GM23338 (cell line): ENCODE measurements around the gene GNAO1. TPM values are rescaled to one million over a fixed set of nuclear protein-coding genes. Genes with fewer than 3 reads are reported as not detected.

ENCODE experiments used
- ATAC-seq: fragments of 200-7000 bp; cut with Tn5 transposase; 3 replicates; pipeline ENCODE4 v1.9.1; 2020
- DNase-seq: peaks from one replicate; pipeline ENCODE4 v3.0.0-alpha.2; 2015; ENCODE audit warnings: low spot score
- H2AFZ ChIP-seq: fragments of 200-600 bp; sonication (generic); 2 replicates; pipeline ENCODE4 v1.8.0; 2016; ENCODE audit warnings: antibody characterized with exemption, mild to moderate bottlenecking, moderate library complexity
- H3F3A ChIP-seq: fragments of 200-600 bp; sonication (generic); replicated peaks from 2 replicates; pipeline ENCODE4 v1.8.0; 2017; ENCODE audit warnings: antibody characterized with exemption, mixed run types, low read depth
- H3K27ac ChIP-seq: fragments of 200-600 bp; sonication (generic); 2 replicates; pipeline ENCODE4 v1.6.1; 2016; ENCODE audit warnings: low read depth
- H3K27me3 ChIP-seq: fragments of 200-600 bp; sonication (generic); 2 replicates; pipeline ENCODE4 v1.8.0; 2016; ENCODE audit warnings: mild to moderate bottlenecking, mixed run types, moderate library complexity; ENCODE audit not compliant: insufficient read depth
- H3K36me3 ChIP-seq: fragments of 200-600 bp; sonication (generic); 2 replicates; pipeline ENCODE4 v1.8.0; 2016; ENCODE audit warnings: mild to moderate bottlenecking; ENCODE audit not compliant: insufficient read depth
- H3K4me1 ChIP-seq: fragments of 200-600 bp; sonication (generic); 2 replicates; pipeline ENCODE4 v1.8.0; 2016; ENCODE audit warnings: mild to moderate bottlenecking, moderate library complexity; ENCODE audit not compliant: insufficient read depth
- H3K4me2 ChIP-seq: fragments of 200-600 bp; sonication (generic); 2 replicates; pipeline ENCODE4 v1.7.1; 2017; ENCODE audit warnings: mixed run types
- H3K4me3 ChIP-seq: fragments of 200-600 bp; sonication (generic); 2 replicates; pipeline ENCODE4 v1.6.1; 2016; ENCODE audit warnings: mixed run types
- H3K79me2 ChIP-seq: fragments of 200-600 bp; sonication (generic); replicated peaks from 2 replicates; pipeline ENCODE4 v1.8.0; 2017; ENCODE audit warnings: mild to moderate bottlenecking; ENCODE audit not compliant: insufficient read depth
- H3K9me2 ChIP-seq: fragments of 200-600 bp; sonication (generic); 2 replicates; pipeline ENCODE4 v1.8.0; 2017; ENCODE audit not compliant: insufficient read depth
- H4K20me1 ChIP-seq: fragments of 200-600 bp; sonication (generic); replicated peaks from 2 replicates; pipeline ENCODE4 v1.8.0; 2017; ENCODE audit warnings: mild to moderate bottlenecking; ENCODE audit not compliant: insufficient read depth
- H3K27ac Mint-ChIP-seq: 2 replicates; pipeline ENCODE4 v1.8.0; 2020; ENCODE audit warnings: inconsistent platforms, mild to moderate bottlenecking, moderate library complexity, mixed read lengths
- H3K27me3 Mint-ChIP-seq: 3 replicates; pipeline ENCODE4 v1.8.0; 2022; ENCODE audit warnings: low read depth, mild to moderate bottlenecking, moderate library complexity, mixed read lengths, inconsistent platforms; ENCODE audit not compliant: insufficient read depth, poor library complexity
- H3K36me3 Mint-ChIP-seq: 3 replicates; pipeline ENCODE4 v1.8.0; 2021; ENCODE audit warnings: low read depth, mild to moderate bottlenecking, inconsistent platforms, moderate library complexity, mixed read lengths
- H3K4me1 Mint-ChIP-seq: 3 replicates; pipeline ENCODE4 v1.8.0; 2020; ENCODE audit warnings: mild to moderate bottlenecking, inconsistent platforms, mixed read lengths
- H3K4me3 Mint-ChIP-seq: 3 replicates; pipeline ENCODE4 v1.8.0; 2021; ENCODE audit warnings: moderate library complexity, mild to moderate bottlenecking, inconsistent platforms, mixed read lengths
- H3K9me3 Mint-ChIP-seq: 3 replicates; pipeline ENCODE4 v1.8.0; 2020; ENCODE audit warnings: moderate library complexity, mild to moderate bottlenecking, inconsistent platforms, mixed read lengths
- EZH2 ChIP-seq: fragments of 200-600 bp; sonication (generic); IDR thresholded peaks from one replicate; pipeline ENCODE4 v1.8.0; 2017; ENCODE audit warnings: antibody characterized with exemption, mild to moderate bottlenecking, low read depth; ENCODE audit not compliant: unreplicated experiment
- EZH2phosphoT487 ChIP-seq: fragments of 200-600 bp; sonication (generic); IDR thresholded peaks from one replicate; pipeline ENCODE4 v1.8.1; 2018; ENCODE audit warnings: antibody characterized with exemption; ENCODE audit not compliant: unreplicated experiment
- JUNB ChIP-seq: IDR thresholded peaks from one replicate; pipeline ENCODE4 v1.6.1; 2016; ENCODE audit warnings: antibody characterized with exemption; ENCODE audit not compliant: unreplicated experiment
- POLR2AphosphoS5 ChIP-seq: IDR thresholded peaks from 2 replicates; pipeline ENCODE4 v1.6.1; 2016; ENCODE audit warnings: antibody characterized with exemption, low read depth
- STAT1 ChIP-seq: IDR thresholded peaks from one replicate; pipeline ENCODE4 v1.6.1; 2016; ENCODE audit warnings: antibody characterized with exemption; ENCODE audit not compliant: unreplicated experiment
- ZNF114 ChIP-seq: fragments of 250-450 bp; sonication (Bioruptor Pico); IDR thresholded peaks from 2 replicates; pipeline ENCODE4 v1.5.0; 2020; ENCODE audit warnings: mild to moderate bottlenecking, moderate library complexity
- ZNF331 ChIP-seq: fragments of 250-450 bp; sonication (Bioruptor Pico); IDR thresholded peaks from 2 replicates; pipeline ENCODE4 v1.5.0; 2020; ENCODE audit warnings: low read depth, mild to moderate bottlenecking, moderate library complexity
- polyA plus RNA-seq: library from polyadenylated mRNA; unstranded; fragments of >200 nt; fragmentation: Nextera tagmentation; extraction: Ambion mirVana; gene quantifications from 2 replicates; pipeline ENCODE4 v1.2.1, GENCODE V29; 2016
- total RNA-seq: library from RNA; depleted of rRNA; stranded (reverse); fragments of >200 nt; shearing (Covaris generic); gene quantifications from 2 replicates; pipeline ENCODE4 v1.2.3, GENCODE V29; 2014
- TF ChIP-seq, protein P1 (sequence below), 2 experiments: fragments of 200-600 bp in 1 of 2; sonication (generic) in 1 of 2; conservative IDR thresholded peaks; 2 replicates each; pipeline versions ENCODE4 v1.5.1 to v1.6.1; 2016 to 2017; ENCODE audit warnings: antibody characterized with exemption in 2 of 2, low read depth in 2 of 2, mild to moderate bottlenecking in 2 of 2, moderate library complexity in 1 of 2
- TF ChIP-seq, protein P2 (sequence below): IDR thresholded peaks from one replicate; pipeline ENCODE4 v1.6.1; 2018; ENCODE audit warnings: antibody characterized with exemption; ENCODE audit not compliant: unreplicated experiment
- TF ChIP-seq, protein P3 (sequence below): fragments of 250-450 bp; sonication (Bioruptor Pico); IDR thresholded peaks from 2 replicates; pipeline ENCODE4 v1.5.0; 2020; ENCODE audit warnings: mild to moderate bottlenecking, moderate library complexity

GNAO1 gene
- total and polyA plus RNA-seq, 2 experiments from 2014 or later = 6.5 to 24.8 TPM

DNA sequence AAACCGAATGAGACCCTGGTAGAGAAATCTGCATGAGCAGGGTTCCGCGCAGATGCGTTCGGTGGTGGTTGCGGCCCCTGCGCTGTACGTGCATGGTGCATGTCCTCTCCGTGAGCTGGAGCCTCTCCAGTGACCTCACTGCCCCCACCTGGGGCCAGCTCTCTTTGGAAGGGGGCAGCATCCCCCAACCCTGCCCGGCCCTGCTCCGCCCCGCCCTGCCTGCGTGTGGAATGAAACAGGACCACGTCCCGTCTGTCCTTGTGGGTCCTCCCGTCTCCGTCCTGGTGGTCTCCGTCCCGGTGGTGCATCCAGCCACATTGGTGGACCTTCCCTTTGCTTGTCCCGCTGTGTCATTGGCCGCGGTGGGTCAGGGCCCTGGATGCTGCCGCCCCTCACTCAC lies 149.1 kb downstream of the GNAO1 start (continued):
- TF ChIP-seq, protein P1, sequence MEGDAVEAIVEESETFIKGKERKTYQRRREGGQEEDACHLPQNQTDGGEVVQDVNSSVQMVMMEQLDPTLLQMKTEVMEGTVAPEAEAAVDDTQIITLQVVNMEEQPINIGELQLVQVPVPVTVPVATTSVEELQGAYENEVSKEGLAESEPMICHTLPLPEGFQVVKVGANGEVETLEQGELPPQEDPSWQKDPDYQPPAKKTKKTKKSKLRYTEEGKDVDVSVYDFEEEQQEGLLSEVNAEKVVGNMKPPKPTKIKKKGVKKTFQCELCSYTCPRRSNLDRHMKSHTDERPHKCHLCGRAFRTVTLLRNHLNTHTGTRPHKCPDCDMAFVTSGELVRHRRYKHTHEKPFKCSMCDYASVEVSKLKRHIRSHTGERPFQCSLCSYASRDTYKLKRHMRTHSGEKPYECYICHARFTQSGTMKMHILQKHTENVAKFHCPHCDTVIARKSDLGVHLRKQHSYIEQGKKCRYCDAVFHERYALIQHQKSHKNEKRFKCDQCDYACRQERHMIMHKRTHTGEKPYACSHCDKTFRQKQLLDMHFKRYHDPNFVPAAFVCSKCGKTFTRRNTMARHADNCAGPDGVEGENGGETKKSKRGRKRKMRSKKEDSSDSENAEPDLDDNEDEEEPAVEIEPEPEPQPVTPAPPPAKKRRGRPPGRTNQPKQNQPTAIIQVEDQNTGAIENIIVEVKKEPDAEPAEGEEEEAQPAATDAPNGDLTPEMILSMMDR (conservative IDR thresholded peaks at IDR 0.05; ENCODE audit: low read depth in 2 of 2) = no peak
- TF ChIP-seq STAT1 = no peak

GRCh38 chr16:56340864-56341365 lies 149.6 kb downstream of the GNAO1 start:
- no peaks in the 10 kb centered on the region for H3K4me1 ChIP-seq
- Mint-ChIP-seq H3K4me3 (no peak overlapping the region), H3K4me1 (no peaks in the 10 kb centered on the region), H3K36me3 (peaks cover 3% of the 10 kb centered on the region; the same call in 2 of the 3 replicates), H3K27me3 (peaks cover 9% of the 10 kb centered on the region), H3K27ac (no peak overlapping the region), H3K9me3 (no peaks in the 10 kb centered on the region)
- no peak overlapping the region for H3K27ac ChIP-seq
- no peaks in the 10 kb centered on the region for H3K36me3 ChIP-seq
- H3K27me3 ChIP-seq = no peaks in the 10 kb centered on the region
- no peak overlapping the region for H3K4me3 ChIP-seq
- no peaks in the 10 kb centered on the region for H3K9me2 ChIP-seq
- ATAC-seq (no peak), DNase-seq (no peak)
- H4K20me1 ChIP-seq = no peaks in the 10 kb centered on the region
- H2AFZ ChIP-seq = no peak overlapping the region
- H3K79me2 ChIP-seq = no peaks in the 10 kb centered on the region
- H3F3A ChIP-seq = no peaks in the 10 kb centered on the region
- no peak overlapping the region for H3K4me2 ChIP-seq
- TF ChIP-seq JUNB (no peak), STAT1 (no peak), EZH2phosphoT487 (no peak), ZNF331 (CRISPR knock-in tag) (no peak), POLR2AphosphoS5 (no peak), EZH2 (no peak), ZNF114 (no peak)
- TF ChIP-seq, protein P2, sequence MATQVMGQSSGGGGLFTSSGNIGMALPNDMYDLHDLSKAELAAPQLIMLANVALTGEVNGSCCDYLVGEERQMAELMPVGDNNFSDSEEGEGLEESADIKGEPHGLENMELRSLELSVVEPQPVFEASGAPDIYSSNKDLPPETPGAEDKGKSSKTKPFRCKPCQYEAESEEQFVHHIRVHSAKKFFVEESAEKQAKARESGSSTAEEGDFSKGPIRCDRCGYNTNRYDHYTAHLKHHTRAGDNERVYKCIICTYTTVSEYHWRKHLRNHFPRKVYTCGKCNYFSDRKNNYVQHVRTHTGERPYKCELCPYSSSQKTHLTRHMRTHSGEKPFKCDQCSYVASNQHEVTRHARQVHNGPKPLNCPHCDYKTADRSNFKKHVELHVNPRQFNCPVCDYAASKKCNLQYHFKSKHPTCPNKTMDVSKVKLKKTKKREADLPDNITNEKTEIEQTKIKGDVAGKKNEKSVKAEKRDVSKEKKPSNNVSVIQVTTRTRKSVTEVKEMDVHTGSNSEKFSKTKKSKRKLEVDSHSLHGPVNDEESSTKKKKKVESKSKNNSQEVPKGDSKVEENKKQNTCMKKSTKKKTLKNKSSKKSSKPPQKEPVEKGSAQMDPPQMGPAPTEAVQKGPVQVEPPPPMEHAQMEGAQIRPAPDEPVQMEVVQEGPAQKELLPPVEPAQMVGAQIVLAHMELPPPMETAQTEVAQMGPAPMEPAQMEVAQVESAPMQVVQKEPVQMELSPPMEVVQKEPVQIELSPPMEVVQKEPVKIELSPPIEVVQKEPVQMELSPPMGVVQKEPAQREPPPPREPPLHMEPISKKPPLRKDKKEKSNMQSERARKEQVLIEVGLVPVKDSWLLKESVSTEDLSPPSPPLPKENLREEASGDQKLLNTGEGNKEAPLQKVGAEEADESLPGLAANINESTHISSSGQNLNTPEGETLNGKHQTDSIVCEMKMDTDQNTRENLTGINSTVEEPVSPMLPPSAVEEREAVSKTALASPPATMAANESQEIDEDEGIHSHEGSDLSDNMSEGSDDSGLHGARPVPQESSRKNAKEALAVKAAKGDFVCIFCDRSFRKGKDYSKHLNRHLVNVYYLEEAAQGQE = no peak
- TF ChIP-seq, protein P1 (conservative IDR thresholded peaks at IDR 0.05; ENCODE audit: low read depth in 2 of 2) = no peak
- TF ChIP-seq, protein P3, sequence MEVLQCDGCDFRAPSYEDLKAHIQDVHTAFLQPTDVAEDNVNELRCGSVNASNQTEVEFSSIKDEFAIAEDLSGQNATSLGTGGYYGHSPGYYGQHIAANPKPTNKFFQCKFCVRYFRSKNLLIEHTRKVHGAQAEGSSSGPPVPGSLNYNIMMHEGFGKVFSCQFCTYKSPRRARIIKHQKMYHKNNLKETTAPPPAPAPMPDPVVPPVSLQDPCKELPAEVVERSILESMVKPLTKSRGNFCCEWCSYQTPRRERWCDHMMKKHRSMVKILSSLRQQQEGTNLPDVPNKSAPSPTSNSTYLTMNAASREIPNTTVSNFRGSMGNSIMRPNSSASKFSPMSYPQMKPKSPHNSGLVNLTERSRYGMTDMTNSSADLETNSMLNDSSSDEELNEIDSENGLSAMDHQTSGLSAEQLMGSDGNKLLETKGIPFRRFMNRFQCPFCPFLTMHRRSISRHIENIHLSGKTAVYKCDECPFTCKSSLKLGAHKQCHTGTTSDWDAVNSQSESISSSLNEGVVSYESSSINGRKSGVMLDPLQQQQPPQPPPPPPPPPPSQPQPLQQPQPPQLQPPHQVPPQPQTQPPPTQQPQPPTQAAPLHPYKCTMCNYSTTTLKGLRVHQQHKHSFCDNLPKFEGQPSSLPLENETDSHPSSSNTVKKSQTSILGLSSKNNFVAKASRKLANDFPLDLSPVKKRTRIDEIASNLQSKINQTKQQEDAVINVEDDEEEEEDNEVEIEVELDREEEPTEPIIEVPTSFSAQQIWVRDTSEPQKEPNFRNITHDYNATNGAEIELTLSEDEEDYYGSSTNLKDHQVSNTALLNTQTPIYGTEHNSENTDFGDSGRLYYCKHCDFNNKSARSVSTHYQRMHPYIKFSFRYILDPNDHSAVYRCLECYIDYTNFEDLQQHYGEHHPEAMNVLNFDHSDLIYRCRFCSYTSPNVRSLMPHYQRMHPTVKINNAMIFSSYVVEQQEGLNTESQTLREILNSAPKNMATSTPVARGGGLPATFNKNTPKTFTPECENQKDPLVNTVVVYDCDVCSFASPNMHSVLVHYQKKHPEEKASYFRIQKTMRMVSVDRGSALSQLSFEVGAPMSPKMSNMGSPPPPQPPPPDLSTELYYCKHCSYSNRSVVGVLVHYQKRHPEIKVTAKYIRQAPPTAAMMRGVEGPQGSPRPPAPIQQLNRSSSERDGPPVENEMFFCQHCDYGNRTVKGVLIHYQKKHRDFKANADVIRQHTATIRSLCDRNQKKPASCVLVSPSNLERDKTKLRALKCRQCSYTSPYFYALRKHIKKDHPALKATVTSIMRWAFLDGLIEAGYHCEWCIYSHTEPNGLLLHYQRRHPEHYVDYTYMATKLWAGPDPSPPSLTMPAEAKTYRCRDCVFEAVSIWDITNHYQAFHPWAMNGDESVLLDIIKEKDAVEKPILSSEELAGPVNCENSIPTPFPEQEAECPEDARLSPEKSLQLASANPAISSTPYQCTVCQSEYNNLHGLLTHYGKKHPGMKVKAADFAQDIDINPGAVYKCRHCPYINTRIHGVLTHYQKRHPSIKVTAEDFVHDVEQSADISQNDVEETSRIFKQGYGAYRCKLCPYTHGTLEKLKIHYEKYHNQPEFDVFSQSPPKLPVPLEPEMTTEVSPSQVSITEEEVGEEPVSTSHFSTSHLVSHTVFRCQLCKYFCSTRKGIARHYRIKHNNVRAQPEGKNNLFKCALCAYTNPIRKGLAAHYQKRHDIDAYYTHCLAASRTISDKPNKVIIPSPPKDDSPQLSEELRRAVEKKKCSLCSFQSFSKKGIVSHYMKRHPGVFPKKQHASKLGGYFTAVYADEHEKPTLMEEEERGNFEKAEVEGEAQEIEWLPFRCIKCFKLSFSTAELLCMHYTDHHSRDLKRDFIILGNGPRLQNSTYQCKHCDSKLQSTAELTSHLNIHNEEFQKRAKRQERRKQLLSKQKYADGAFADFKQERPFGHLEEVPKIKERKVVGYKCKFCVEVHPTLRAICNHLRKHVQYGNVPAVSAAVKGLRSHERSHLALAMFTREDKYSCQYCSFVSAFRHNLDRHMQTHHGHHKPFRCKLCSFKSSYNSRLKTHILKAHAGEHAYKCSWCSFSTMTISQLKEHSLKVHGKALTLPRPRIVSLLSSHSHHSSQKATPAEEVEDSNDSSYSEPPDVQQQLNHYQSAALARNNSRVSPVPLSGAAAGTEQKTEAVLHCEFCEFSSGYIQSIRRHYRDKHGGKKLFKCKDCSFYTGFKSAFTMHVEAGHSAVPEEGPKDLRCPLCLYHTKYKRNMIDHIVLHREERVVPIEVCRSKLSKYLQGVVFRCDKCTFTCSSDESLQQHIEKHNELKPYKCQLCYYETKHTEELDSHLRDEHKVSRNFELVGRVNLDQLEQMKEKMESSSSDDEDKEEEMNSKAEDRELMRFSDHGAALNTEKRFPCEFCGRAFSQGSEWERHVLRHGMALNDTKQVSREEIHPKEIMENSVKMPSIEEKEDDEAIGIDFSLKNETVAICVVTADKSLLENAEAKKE = no peak
